ENCODE data around the gene PUS1.
A peak's percentile ranks its signal among the peaks of the same experiment; 100 is the strongest.

PUS1 gene

DNA sequence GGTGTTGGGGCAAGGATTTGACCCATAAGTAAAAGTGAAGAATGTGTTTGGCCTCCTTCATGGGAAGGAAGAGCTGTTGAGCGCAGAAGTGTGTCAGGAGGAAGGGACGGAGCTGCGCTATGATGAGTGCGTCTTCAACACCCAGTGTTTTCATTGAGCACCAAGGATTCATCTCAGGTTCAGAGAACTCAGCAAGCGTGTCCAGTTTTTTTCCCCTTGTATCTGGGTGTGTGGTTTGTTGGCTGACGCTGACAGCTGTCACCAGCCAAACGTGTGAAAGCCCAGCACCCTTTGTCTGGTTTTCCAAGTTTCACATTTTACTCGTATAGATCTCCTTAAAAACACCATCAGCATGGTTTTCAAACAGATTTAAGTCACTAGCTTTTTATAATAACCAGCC, 33.0 kb downstream of the PUS1 start:
- Histone ChIP-seq H3K4me1 (ENCODE audit: control extremely low read depth in 1 of 4, control insufficient read depth in 4 of 4, insufficient read depth in 4 of 4, low read length in 3 of 4) (peaks cover 0 to 2% (median 1%) of the 10 kb centered on the region in 4 experiments), H3K27ac (ENCODE audit: insufficient read depth in 1 of 2, low read depth in 1 of 2, low read length in 2 of 2, poor library complexity in 1 of 2, severe bottlenecking in 2 of 2) (no peak overlapping the region), H3K36me3 (ENCODE audit: control insufficient read depth in 4 of 4, insufficient read depth in 4 of 4, low read length in 3 of 4) (peaks cover 6 to 38% (median 15%) of the 10 kb centered on the region in 4 experiments), H3K9me3 (ENCODE audit: control extremely low read depth in 1 of 5, control insufficient read depth in 4 of 5, insufficient read depth in 2 of 5, low read depth in 1 of 5, low read length in 4 of 5) (no peaks in the 10 kb centered on the region), H3K4me3 (ENCODE audit: control insufficient read depth in 1 of 7, extremely low read depth in 1 of 7, insufficient read depth in 4 of 7, low read depth in 2 of 7, low read length in 6 of 7) (no peak overlapping the region), H3K27me3 (replicated peaks in 2 of 5; ENCODE audit: control insufficient read depth in 4 of 5, insufficient read depth in 5 of 5, low read length in 4 of 5) (no peaks in the 10 kb centered on the region)
- DNase-seq = no peak
- WGBS (ENCODE audit: insufficient coverage) = 100% methylated on average over 5 of the region's 8 CpGs
- ChIA-PET POLR2A (no interaction called here), CTCF (interaction anchor here (1.0 kb wide), 1 partner anchor 9 kb away, joined by 4 read pairs; no protein-coding TSS in a partner anchor)

DNA sequence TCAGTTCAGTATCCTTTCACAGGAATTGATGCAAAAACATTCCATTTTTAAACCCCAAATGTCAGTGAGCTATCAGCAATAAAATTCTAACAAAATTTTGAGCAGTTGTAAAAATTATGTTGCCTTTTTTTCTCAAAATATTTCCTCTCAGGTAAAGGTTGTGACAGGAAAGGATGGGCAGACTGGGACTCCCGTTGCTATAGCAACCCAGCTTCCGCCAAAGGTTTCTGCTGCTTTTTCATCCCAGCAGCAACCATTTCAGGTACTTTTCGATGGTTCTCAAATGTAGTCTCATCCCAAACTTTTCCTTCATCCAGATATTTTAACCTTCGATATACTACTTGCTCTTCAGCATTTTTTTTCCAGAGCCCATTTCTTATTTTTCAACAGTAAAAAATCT, 34.3 kb downstream of the PUS1 start:
- peaks cover 6 to 38% (median 15%) of the 10 kb centered on the region in 4 experiments for H3K36me3 ChIP-seq (ENCODE audit: control insufficient read depth in 4 of 4, insufficient read depth in 4 of 4, low read length in 3 of 4)
- ChIA-PET CTCF (interaction anchor here (0.5 to 1.2 kb wide), 2 partner anchors 10 to 11 kb away, joined by 3 to 4 read pairs; no protein-coding TSS in a partner anchor), POLR2A (no interaction called here)
- WGBS (ENCODE audit: insufficient coverage) = 74% methylated on average over 3 of the region's 4 CpGs
- H3K27ac ChIP-seq (ENCODE audit: insufficient read depth in 1 of 2, low read depth in 1 of 2, low read length in 2 of 2, poor library complexity in 1 of 2, severe bottlenecking in 2 of 2) = no peak overlapping the region
- no peaks in the 10 kb centered on the region for H3K27me3 ChIP-seq (replicated peaks in 2 of 5; ENCODE audit: control insufficient read depth in 4 of 5, insufficient read depth in 5 of 5, low read length in 4 of 5)
- DNase-seq = no peak
- no peaks in the 10 kb centered on the region for H3K9me3 ChIP-seq (ENCODE audit: control extremely low read depth in 1 of 5, control insufficient read depth in 4 of 5, insufficient read depth in 2 of 5, low read depth in 1 of 5, low read length in 4 of 5)
- H3K4me3 ChIP-seq (ENCODE audit: control insufficient read depth in 1 of 7, extremely low read depth in 1 of 7, insufficient read depth in 4 of 7, low read depth in 2 of 7, low read length in 6 of 7) = no peak overlapping the region
- H3K4me1 ChIP-seq (ENCODE audit: control extremely low read depth in 1 of 4, control insufficient read depth in 4 of 4, insufficient read depth in 4 of 4, low read length in 3 of 4) = peaks cover 0 to 2% (median 1%) of the 10 kb centered on the region in 4 experiments

GRCh38 chr12:131965073-131965472, 36.0 kb downstream of the PUS1 start:
- no peaks in the 10 kb centered on the region for H3K9me3 ChIP-seq (ENCODE audit: control extremely low read depth in 1 of 5, control insufficient read depth in 4 of 5, insufficient read depth in 2 of 5, low read depth in 1 of 5, low read length in 4 of 5)
- no peak overlapping the region for H3K27ac ChIP-seq (ENCODE audit: insufficient read depth in 1 of 2, low read depth in 1 of 2, low read length in 2 of 2, poor library complexity in 1 of 2, severe bottlenecking in 2 of 2)
- ChIA-PET CTCF (no interaction called here), POLR2A (no interaction called here)
- H3K36me3 ChIP-seq (ENCODE audit: control insufficient read depth in 4 of 4, insufficient read depth in 4 of 4, low read length in 3 of 4) = peaks cover 6 to 30% (median 12%) of the 10 kb centered on the region in 4 experiments
- no CpG with 5 or more reads among the region's 2 CpGs for whole genome bisulfite sequencing (ENCODE audit: insufficient coverage)
- no peak for DNase-seq
- peaks cover 0 to 2% (median 1%) of the 10 kb centered on the region in 4 experiments for H3K4me1 ChIP-seq (ENCODE audit: control extremely low read depth in 1 of 4, control insufficient read depth in 4 of 4, insufficient read depth in 4 of 4, low read length in 3 of 4)
- no peak overlapping the region for H3K4me3 ChIP-seq (ENCODE audit: control insufficient read depth in 1 of 7, extremely low read depth in 1 of 7, insufficient read depth in 4 of 7, low read depth in 2 of 7, low read length in 6 of 7)
- H3K27me3 ChIP-seq (replicated peaks in 2 of 5; ENCODE audit: control insufficient read depth in 4 of 5, insufficient read depth in 5 of 5, low read length in 4 of 5) = no peaks in the 10 kb centered on the region

- Histone ChIP-seq H3K27ac (ENCODE audit: insufficient read depth in 1 of 2, low read depth in 1 of 2, low read length in 2 of 2, poor library complexity in 1 of 2, severe bottlenecking in 2 of 2) (no peak overlapping the region), H3K4me1 (ENCODE audit: control extremely low read depth in 1 of 4, control insufficient read depth in 4 of 4, insufficient read depth in 4 of 4, low read length in 3 of 4) (peaks cover 0 to 9% (median 2%) of the 10 kb centered on the region in 4 experiments), H3K36me3 (ENCODE audit: control insufficient read depth in 4 of 4, insufficient read depth in 4 of 4, low read length in 3 of 4) (peaks cover 0 to 7% (median 1%) of the 10 kb centered on the region in 4 experiments), H3K27me3 (replicated peaks in 2 of 5; ENCODE audit: control insufficient read depth in 4 of 5, insufficient read depth in 5 of 5, low read length in 4 of 5) (no peaks in the 10 kb centered on the region), H3K9me3 (ENCODE audit: control extremely low read depth in 1 of 5, control insufficient read depth in 4 of 5, insufficient read depth in 2 of 5, low read depth in 1 of 5, low read length in 4 of 5) (no peaks in the 10 kb centered on the region), H3K4me3 (ENCODE audit: control insufficient read depth in 1 of 7, extremely low read depth in 1 of 7, insufficient read depth in 4 of 7, low read depth in 2 of 7, low read length in 6 of 7) (no peak overlapping the region)
- ChIA-PET POLR2A (no interaction called here), CTCF (no interaction called here)
- 29% methylated on average over 1 of the region's 1 CpG for WGBS (ENCODE audit: insufficient coverage)
- DNase-seq = peak in 1 of 3 donors; percentile 13
Measured at GRCh38 chr12:131971226-131971625, 42.1 kb downstream of the PUS1 start.

DNA sequence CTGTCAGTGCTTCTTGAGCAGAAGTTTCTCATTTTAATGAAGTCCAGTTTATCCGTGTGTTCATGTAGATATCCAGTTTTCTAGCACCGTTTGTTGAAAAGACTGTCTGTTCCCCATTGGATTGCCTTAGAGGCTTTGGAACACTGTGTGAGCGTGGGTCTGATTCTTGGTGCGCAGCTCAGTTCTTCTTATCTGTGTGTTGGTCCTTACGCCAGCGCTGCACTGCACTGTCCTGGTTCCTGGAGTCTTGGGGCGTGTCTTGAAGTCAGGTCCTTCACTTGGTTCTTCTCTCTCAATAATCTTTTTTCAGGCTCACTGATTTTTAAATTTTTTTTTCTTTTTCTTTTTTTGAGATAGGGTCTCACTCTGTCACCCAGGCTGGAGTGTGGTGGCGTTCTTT, 46.2 kb downstream of the PUS1 start:
- no peak overlapping the region for H3K4me3 ChIP-seq (ENCODE audit: control insufficient read depth in 1 of 7, extremely low read depth in 1 of 7, insufficient read depth in 4 of 7, low read depth in 2 of 7, low read length in 6 of 7)
- peaks cover 0 to 9% (median 2%) of the 10 kb centered on the region in 4 experiments for H3K4me1 ChIP-seq (ENCODE audit: control extremely low read depth in 1 of 4, control insufficient read depth in 4 of 4, insufficient read depth in 4 of 4, low read length in 3 of 4)
- H3K9me3 ChIP-seq (ENCODE audit: control extremely low read depth in 1 of 5, control insufficient read depth in 4 of 5, insufficient read depth in 2 of 5, low read depth in 1 of 5, low read length in 4 of 5) = no peaks in the 10 kb centered on the region
- DNase-seq = no peak
- H3K27ac ChIP-seq (ENCODE audit: insufficient read depth in 1 of 2, low read depth in 1 of 2, low read length in 2 of 2, poor library complexity in 1 of 2, severe bottlenecking in 2 of 2) = no peak overlapping the region
- no peaks in the 10 kb centered on the region for H3K27me3 ChIP-seq (replicated peaks in 2 of 5; ENCODE audit: control insufficient read depth in 4 of 5, insufficient read depth in 5 of 5, low read length in 4 of 5)
- 91% methylated on average over 8 of the region's 8 CpGs for WGBS (ENCODE audit: insufficient coverage)
- peaks cover 0 to 16% (median 9%) of the 10 kb centered on the region in 4 experiments for H3K36me3 ChIP-seq (ENCODE audit: control insufficient read depth in 4 of 4, insufficient read depth in 4 of 4, low read length in 3 of 4)
- ChIA-PET POLR2A (no interaction called here), CTCF (no interaction called here)

DNA sequence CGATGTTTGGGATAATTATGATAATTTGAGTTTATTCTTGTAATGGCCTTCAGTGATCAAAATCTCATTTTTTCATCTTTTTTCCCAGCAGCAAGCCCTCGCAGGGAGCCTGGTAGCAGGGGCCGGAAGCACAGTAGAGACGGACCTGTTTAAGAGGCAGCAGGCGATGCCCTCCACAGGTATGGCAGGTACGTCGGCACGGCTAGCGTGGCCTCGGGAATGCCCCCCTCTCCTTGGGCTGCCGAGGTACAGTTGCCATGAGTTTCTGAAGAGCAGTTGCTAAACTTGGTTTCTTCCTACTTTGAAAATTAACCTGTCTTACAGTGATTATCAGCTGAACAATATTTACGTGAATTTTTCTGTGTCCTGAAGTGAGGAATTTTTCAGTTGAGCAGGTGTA, 50.5 kb downstream of the PUS1 start:
- POLR2A ChIA-PET = no interaction called here
- Histone ChIP-seq H3K4me3 (ENCODE audit: control insufficient read depth in 1 of 7, extremely low read depth in 1 of 7, insufficient read depth in 4 of 7, low read depth in 2 of 7, low read length in 6 of 7) (no peak overlapping the region), H3K4me1 (ENCODE audit: control extremely low read depth in 1 of 4, control insufficient read depth in 4 of 4, insufficient read depth in 4 of 4, low read length in 3 of 4) (peaks cover 0 to 5% (median 0%) of the 10 kb centered on the region in 4 experiments), H3K36me3 (ENCODE audit: control insufficient read depth in 4 of 4, insufficient read depth in 4 of 4, low read length in 3 of 4) (peaks cover 5 to 44% (median 37%) of the 10 kb centered on the region in 4 experiments), H3K27ac (ENCODE audit: insufficient read depth in 1 of 2, low read depth in 1 of 2, low read length in 2 of 2, poor library complexity in 1 of 2, severe bottlenecking in 2 of 2) (no peak overlapping the region), H3K27me3 (replicated peaks in 2 of 5; ENCODE audit: control insufficient read depth in 4 of 5, insufficient read depth in 5 of 5, low read length in 4 of 5) (no peaks in the 10 kb centered on the region), H3K9me3 (ENCODE audit: control extremely low read depth in 1 of 5, control insufficient read depth in 4 of 5, insufficient read depth in 2 of 5, low read depth in 1 of 5, low read length in 4 of 5) (no peaks in the 10 kb centered on the region)
- CTCF ChIA-PET = interaction anchor here (1.0 to 1.1 kb wide), 2 partner anchors 12 to 142 kb away, joined by 3 read pairs; no protein-coding TSS in a partner anchor
- 96% methylated on average over 10 of the region's 12 CpGs for WGBS (ENCODE audit: insufficient coverage)
- no peak for DNase-seq

DNA sequence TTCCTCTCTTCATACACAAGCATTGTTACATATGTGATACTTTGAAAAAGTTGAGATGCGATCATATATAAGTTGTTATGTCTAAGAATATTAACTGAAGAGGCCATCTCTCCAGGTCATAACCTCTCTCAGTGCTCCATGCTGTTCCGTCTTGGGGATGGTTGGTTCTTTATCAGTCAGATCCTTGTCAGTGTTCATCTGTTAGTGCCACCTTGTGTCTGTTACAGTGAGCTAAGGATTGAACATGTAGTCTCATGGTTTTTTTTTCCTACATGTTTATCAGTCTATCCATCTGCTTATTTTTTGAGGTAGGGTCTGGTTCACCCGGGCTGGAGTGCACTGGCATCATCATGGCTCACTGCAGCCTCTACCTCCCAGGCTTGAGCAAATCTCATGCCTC, 51.2 kb downstream of the PUS1 start:
- 88% methylated on average over 2 of the region's 3 CpGs for WGBS (ENCODE audit: insufficient coverage)
- H3K9me3 ChIP-seq (ENCODE audit: control extremely low read depth in 1 of 5, control insufficient read depth in 4 of 5, insufficient read depth in 2 of 5, low read depth in 1 of 5, low read length in 4 of 5) = no peaks in the 10 kb centered on the region
- DNase-seq = peak; percentile 14 to 26 (median 21)
- ChIA-PET POLR2A (no interaction called here), CTCF (interaction anchor here (1.0 to 1.1 kb wide), 2 partner anchors 12 to 143 kb away, joined by 3 read pairs; no protein-coding TSS in a partner anchor)
- H3K27ac ChIP-seq (ENCODE audit: insufficient read depth in 1 of 2, low read depth in 1 of 2, low read length in 2 of 2, poor library complexity in 1 of 2, severe bottlenecking in 2 of 2) = no peak overlapping the region
- H3K36me3 ChIP-seq (ENCODE audit: control insufficient read depth in 4 of 4, insufficient read depth in 4 of 4, low read length in 3 of 4) = peaks cover 6 to 44% (median 39%) of the 10 kb centered on the region in 4 experiments
- no peaks in the 10 kb centered on the region for H3K27me3 ChIP-seq (replicated peaks in 2 of 5; ENCODE audit: control insufficient read depth in 4 of 5, insufficient read depth in 5 of 5, low read length in 4 of 5)
- peaks cover 0 to 8% (median 0%) of the 10 kb centered on the region in 4 experiments for H3K4me1 ChIP-seq (ENCODE audit: control extremely low read depth in 1 of 4, control insufficient read depth in 4 of 4, insufficient read depth in 4 of 4, low read length in 3 of 4)
- H3K4me3 ChIP-seq (ENCODE audit: control insufficient read depth in 1 of 7, extremely low read depth in 1 of 7, insufficient read depth in 4 of 7, low read depth in 2 of 7, low read length in 6 of 7) = no peak overlapping the region

Data from common myeloid progenitor, CD34-positive (primary cell).